ENCODE measurements around the gene ATG2B. TPM values are rescaled to one million over a fixed set of nuclear protein-coding genes. Genes with fewer than 3 reads are reported as not detected.

ATG2B gene
- total RNA-seq, 2 experiments from 2014 or later: 15.7 to 23.7 TPM

DNA sequence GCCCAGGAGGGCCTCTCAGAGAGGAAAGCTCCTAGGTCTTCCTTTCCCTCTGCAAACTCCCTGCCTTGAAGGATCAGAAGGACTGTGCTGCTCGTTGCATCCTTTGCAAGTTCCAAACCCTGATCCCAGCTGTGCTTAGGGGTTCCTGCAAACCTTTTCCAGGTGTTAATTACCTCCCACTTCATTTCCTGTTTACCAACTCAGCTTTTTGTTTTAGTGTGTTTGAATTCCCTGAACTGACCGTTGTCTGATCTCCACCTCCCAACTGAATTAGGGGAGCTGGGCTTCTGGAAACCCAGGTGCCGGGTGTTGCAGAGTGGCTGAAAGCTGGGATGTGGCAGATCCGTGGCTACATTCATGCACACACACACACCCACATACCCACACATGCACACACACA is 127.7 kb downstream of the ATG2B start:
- Histone ChIP-seq H3K4me3 (ENCODE audit: low read depth, low read length, poor library complexity, severe bottlenecking) (no peak overlapping the region), H3K9me3 (ENCODE audit: low read length) (no peaks in the 10 kb centered on the region), H4K20me1 (ENCODE audit: insufficient read depth, low read length) (no peaks in the 10 kb centered on the region), H3K4me2 (ENCODE audit: low read length) (no peak overlapping the region), H3K36me3 (ENCODE audit: insufficient read depth, low read length) (no peaks in the 10 kb centered on the region), H3K4me1 (ENCODE audit: insufficient read depth, low read length, poor library complexity, severe bottlenecking) (no peaks in the 10 kb centered on the region), H3K79me2 (ENCODE audit: insufficient read depth, low read depth, low read length) (no peaks in the 10 kb centered on the region), H3K27ac (ENCODE audit: low read depth, low read length, poor library complexity, severe bottlenecking) (no peak overlapping the region), H3K9me2 (ENCODE audit: insufficient read depth, low read length) (no peaks in the 10 kb centered on the region), H2AFZ (ENCODE audit: low read length) (no peak overlapping the region)
- TF ChIP-seq EZH2phosphoT487 (IDR thresholded peaks at IDR 0.05; ENCODE audit: borderline replicate concordance, low read depth, low read length): no peak
- TF ChIP-seq, protein P1, sequence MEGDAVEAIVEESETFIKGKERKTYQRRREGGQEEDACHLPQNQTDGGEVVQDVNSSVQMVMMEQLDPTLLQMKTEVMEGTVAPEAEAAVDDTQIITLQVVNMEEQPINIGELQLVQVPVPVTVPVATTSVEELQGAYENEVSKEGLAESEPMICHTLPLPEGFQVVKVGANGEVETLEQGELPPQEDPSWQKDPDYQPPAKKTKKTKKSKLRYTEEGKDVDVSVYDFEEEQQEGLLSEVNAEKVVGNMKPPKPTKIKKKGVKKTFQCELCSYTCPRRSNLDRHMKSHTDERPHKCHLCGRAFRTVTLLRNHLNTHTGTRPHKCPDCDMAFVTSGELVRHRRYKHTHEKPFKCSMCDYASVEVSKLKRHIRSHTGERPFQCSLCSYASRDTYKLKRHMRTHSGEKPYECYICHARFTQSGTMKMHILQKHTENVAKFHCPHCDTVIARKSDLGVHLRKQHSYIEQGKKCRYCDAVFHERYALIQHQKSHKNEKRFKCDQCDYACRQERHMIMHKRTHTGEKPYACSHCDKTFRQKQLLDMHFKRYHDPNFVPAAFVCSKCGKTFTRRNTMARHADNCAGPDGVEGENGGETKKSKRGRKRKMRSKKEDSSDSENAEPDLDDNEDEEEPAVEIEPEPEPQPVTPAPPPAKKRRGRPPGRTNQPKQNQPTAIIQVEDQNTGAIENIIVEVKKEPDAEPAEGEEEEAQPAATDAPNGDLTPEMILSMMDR (conservative IDR thresholded peaks at IDR 0.05; ENCODE audit: low read length): no peak
- no peak for DNase-seq (ENCODE audit: low spot score)
- POLR2A ChIA-PET: no interaction called here
- no TSS peak for BruUV-seq (replicated peaks)
- intact Hi-C loops (cut with micrococcal nuclease; ENCODE audit: unreplicated experiment): no loop called here
- CTCF ChIA-PET (ENCODE audit: unreplicated experiment): no interaction called here

DNA sequence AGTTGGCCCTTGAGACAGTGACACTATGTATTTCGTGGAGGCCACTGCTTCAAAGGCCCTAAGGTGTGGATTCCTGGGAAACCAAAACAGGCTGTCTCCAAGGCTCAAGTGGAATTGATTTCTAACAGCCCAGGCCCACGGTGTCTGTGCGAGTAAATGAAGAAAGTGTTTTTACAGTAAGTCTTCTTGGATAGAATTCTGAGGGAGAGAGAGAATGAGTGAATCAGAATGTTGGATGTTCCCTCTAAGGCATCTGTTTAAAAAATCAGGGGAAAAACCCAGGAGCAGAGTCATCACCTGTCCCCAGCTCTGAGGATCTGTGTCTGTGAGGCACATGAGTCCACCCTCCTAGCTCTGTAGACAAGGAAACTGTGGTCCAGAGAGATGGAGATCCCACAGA is 129.5 kb downstream of the ATG2B start:
- CTCF ChIA-PET (ENCODE audit: unreplicated experiment): no interaction called here
- intact Hi-C loops (cut with micrococcal nuclease; ENCODE audit: unreplicated experiment): no loop called here
- TF ChIP-seq, protein P1 (conservative IDR thresholded peaks at IDR 0.05; ENCODE audit: low read length): no peak
- TF ChIP-seq EZH2phosphoT487 (IDR thresholded peaks at IDR 0.05; ENCODE audit: borderline replicate concordance, low read depth, low read length): no peak
- Histone ChIP-seq H3K79me2 (ENCODE audit: insufficient read depth, low read depth, low read length) (no peaks in the 10 kb centered on the region), H3K27ac (ENCODE audit: low read depth, low read length, poor library complexity, severe bottlenecking) (no peak overlapping the region), H3K36me3 (ENCODE audit: insufficient read depth, low read length) (no peaks in the 10 kb centered on the region), H3K4me1 (ENCODE audit: insufficient read depth, low read length, poor library complexity, severe bottlenecking) (no peaks in the 10 kb centered on the region), H3K9me2 (ENCODE audit: insufficient read depth, low read length) (no peaks in the 10 kb centered on the region), H3K9me3 (ENCODE audit: low read length) (no peaks in the 10 kb centered on the region), H3K4me2 (ENCODE audit: low read length) (no peak overlapping the region), H4K20me1 (ENCODE audit: insufficient read depth, low read length) (no peaks in the 10 kb centered on the region), H2AFZ (ENCODE audit: low read length) (no peak overlapping the region), H3K4me3 (ENCODE audit: low read depth, low read length, poor library complexity, severe bottlenecking) (no peak overlapping the region)
- DNase-seq (ENCODE audit: low spot score): no peak
- POLR2A ChIA-PET: no interaction called here
- BruUV-seq (replicated peaks): no TSS peak

DNA sequence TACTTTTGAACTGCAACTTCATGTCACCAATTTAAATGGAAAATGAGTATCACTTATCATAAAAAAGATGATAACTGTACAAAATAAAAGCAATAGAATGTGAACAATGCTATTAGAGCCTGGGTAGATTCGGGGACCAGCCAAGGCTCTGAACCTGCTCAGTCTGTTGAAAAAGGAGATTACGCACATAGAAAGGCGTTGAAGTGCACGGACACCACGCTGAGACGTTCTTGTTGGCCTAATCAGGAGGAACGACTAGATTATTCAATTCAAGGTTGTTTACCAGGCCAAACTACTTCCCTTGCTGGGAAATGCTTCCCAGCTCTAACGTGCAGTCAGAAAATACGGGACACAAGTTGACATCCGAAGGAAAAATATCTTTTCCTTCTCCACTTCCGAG is 130.6 kb downstream of the ATG2B start:
- no peak overlapping the region for H3K27ac ChIP-seq (ENCODE audit: low read depth, low read length, poor library complexity, severe bottlenecking)
- H3K4me2 ChIP-seq (ENCODE audit: low read length): no peak overlapping the region
- TF ChIP-seq, protein P1 (conservative IDR thresholded peaks at IDR 0.05; ENCODE audit: low read length): no peak
- no peak for TF ChIP-seq EZH2phosphoT487 (IDR thresholded peaks at IDR 0.05; ENCODE audit: borderline replicate concordance, low read depth, low read length)
- H2AFZ ChIP-seq (ENCODE audit: low read length): no peak overlapping the region
- no peaks in the 10 kb centered on the region for H3K4me1 ChIP-seq (ENCODE audit: insufficient read depth, low read length, poor library complexity, severe bottlenecking)
- H3K79me2 ChIP-seq (ENCODE audit: insufficient read depth, low read depth, low read length): no peaks in the 10 kb centered on the region
- no peaks in the 10 kb centered on the region for H3K9me2 ChIP-seq (ENCODE audit: insufficient read depth, low read length)
- H3K36me3 ChIP-seq (ENCODE audit: insufficient read depth, low read length): no peaks in the 10 kb centered on the region
- intact Hi-C loops (cut with micrococcal nuclease; ENCODE audit: unreplicated experiment): no loop called here
- no TSS peak for BruUV-seq (replicated peaks)
- H3K9me3 ChIP-seq (ENCODE audit: low read length): no peaks in the 10 kb centered on the region
- ChIA-PET CTCF (ENCODE audit: unreplicated experiment) (no interaction called here), POLR2A (no interaction called here)
- H3K4me3 ChIP-seq (ENCODE audit: low read depth, low read length, poor library complexity, severe bottlenecking): no peak overlapping the region
- no peak for DNase-seq (ENCODE audit: low spot score)
- H4K20me1 ChIP-seq (ENCODE audit: insufficient read depth, low read length): no peaks in the 10 kb centered on the region

Measured in OCI-LY7 (cell line).